Fibroblast of villous mesenchyme (primary cell): ENCODE measurements around the gene ACOX3. TPM values are rescaled to one million over a fixed set of nuclear protein-coding genes. Genes with fewer than 3 reads are reported as not detected.

Experiments
- DNase-seq: peaks from one replicate; pipeline ENCODE4 v3.0.0-alpha.2; 2010; ENCODE audit warnings: low read depth
- H3K4me3 ChIP-seq: 2 replicates; pipeline ENCODE4 v1.5.1; 2011; ENCODE audit warnings: low read depth, mild to moderate bottlenecking, low read length
- total RNA-seq: library from RNA; depleted of rRNA; stranded (reverse); fragments of >200 nt; gene quantifications from 2 replicates; pipeline ENCODE4 v1.2.3, GENCODE V29; 2012
- TF ChIP-seq, protein P1 (sequence below): IDR thresholded peaks from 2 replicates; pipeline ENCODE4 v1.5.1; 2012; ENCODE audit warnings: low read depth, mild to moderate bottlenecking, low read length; ENCODE audit not compliant: insufficient read depth

The ACOX3 gene
- total RNA-seq, 1 donor, result 26.8 TPM

- TF ChIP-seq, protein P1, sequence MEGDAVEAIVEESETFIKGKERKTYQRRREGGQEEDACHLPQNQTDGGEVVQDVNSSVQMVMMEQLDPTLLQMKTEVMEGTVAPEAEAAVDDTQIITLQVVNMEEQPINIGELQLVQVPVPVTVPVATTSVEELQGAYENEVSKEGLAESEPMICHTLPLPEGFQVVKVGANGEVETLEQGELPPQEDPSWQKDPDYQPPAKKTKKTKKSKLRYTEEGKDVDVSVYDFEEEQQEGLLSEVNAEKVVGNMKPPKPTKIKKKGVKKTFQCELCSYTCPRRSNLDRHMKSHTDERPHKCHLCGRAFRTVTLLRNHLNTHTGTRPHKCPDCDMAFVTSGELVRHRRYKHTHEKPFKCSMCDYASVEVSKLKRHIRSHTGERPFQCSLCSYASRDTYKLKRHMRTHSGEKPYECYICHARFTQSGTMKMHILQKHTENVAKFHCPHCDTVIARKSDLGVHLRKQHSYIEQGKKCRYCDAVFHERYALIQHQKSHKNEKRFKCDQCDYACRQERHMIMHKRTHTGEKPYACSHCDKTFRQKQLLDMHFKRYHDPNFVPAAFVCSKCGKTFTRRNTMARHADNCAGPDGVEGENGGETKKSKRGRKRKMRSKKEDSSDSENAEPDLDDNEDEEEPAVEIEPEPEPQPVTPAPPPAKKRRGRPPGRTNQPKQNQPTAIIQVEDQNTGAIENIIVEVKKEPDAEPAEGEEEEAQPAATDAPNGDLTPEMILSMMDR, result no peak
- DNase-seq, result no peak
- no peak overlapping the region for H3K4me3 ChIP-seq
These were observed 2.3 kb upstream of the ACOX3 start for GRCh38 chr4:8442596-8443358.

- TF ChIP-seq, protein P1, result no peak
- DNase-seq, result no peak
- H3K4me3 ChIP-seq, result peak overlapping the region; percentile 92
These were observed 1.1 kb upstream of the ACOX3 start for GRCh38 chr4:8441499-8442091.

DNA sequence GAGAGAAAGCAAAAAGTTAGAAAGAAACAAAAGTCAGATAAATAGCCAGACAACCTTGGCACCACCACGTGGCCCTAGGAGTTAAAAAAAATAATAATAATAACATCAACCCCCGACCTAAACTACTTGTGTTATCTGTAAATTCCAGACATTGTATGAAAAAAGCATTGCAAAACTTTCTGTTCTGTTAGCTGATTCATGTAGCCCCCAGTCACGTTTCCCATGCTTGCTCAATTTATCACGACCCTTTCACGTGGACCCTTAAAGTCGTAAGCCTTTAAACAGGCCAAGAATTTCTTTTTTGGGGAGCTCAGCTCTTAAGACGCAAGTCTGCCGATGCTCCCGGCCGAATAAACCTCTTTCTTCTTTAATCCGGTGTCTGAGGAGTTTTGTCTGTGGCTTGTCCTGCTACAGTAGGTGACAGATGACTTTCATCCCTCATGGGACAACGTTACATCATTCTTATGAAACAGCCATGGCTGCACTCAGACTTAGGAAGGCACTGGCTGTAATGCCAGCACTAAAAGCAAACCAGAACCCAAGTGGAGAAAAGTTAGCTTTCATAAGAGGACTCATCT lies 520 bp downstream of the ACOX3 start:
- TF ChIP-seq, protein P1, result no peak
- no peak for DNase-seq
- peak overlapping the region; percentile 92 for H3K4me3 ChIP-seq

DNA sequence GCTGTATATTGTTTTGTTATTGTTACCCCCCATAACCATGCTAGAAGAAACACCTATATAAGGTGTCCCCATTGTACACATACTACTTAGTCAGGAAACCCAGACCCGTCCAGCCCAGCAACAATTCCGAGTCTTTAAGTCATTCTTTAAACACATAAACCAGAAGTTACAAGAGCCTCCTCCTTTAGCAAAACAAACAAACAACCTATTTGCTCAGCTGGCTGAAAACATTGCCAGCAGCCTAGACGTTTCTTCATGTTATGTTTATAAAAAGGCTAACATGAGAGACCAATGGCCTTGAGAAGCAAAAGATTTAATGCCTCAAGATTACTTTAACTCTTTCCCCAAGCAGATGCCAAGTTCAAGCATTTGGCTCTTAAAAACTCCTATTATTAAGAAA lies 1.4 kb downstream of the ACOX3 start:
- DNase-seq, result peak; percentile 89
- peak overlapping the region; percentile 92 for H3K4me3 ChIP-seq
- TF ChIP-seq, protein P1, result no peak

GRCh38 chr4:8438743-8439142 lies 1.8 kb downstream of the ACOX3 start:
- TF ChIP-seq, protein P1, result no peak
- DNase-seq, result peak; percentile 37
- peak overlapping the region; percentile 23 for H3K4me3 ChIP-seq

- DNase-seq, result peak; percentile 45
- TF ChIP-seq, protein P1, result no peak
- H3K4me3 ChIP-seq, result peak overlapping the region; percentile 31
These were observed 3.2 kb downstream of the ACOX3 start for GRCh38 chr4:8437281-8437680.
